Stimulated activated CD8-positive, alpha-beta memory T cell treated with anti-CD3 and anti-CD28 coated beads, Interleukin-7, amount 100 ng/mL, for 48 hours (primary cell): Measurements from ENCODE around the gene LIPT2.
A peak's percentile ranks its signal among the peaks of the same experiment; 100 is the strongest.

ENCODE experiments used
- DNase-seq, 2 donors: peaks; one replicate each; pipeline ENCODE4 v3.0.0-alpha.2; 2020; ENCODE audit warnings: low read depth in 1 of 2; ENCODE audit errors: extremely low read depth in 1 of 2

The LIPT2 gene

DNA sequence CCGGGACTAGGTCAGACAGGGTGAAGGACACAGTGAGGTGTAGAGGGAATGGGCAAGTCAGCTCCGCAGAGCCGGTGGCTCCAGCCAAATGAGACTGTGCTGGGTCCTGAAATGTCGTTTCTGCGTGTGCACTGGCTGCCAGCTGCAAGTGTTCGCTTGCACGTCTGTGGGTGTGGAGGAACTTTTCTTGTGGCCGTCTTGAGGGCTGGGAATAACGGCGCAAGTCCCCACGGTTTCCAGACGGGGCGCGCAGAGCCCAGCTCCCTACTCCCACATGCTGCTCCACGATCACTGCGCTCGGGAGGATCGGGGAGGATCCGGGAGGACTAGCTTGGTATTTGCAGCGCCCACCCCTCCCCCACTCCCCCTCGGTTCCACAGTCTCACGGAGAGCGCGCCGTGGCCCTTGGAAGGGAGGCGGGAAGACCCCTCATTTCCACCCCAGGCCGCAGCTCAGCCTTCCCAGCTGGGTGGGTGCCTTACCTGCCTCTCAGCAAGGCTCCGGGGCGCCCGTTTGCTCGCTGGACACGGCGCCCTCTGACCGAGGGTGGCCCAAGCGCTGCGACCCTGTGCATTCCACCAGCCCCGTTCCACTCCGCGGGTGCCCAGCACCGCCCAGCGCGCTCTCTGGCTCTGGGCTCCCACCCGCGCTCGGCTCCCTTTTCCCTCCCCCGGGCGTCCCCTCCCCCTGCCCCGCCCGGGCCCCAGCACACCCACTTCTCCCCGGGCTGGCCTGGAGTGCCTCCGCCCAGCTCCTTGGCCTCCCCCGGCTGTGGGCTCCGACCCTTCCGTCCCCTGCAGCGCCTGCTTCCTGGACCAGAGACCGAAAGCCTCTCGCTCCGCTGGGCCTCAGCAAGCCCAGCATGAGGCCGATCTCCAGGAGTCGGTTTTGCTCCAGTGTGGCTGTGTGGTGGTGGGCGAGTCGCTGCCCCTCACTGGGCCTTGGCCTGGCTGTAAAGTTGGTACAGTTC, 26.3 kb downstream of the LIPT2 start, which contains the start of gene KCNE3:
KCNE3 (minus strand) TSS at position 634 of the 970 bp plus-strand sequence. CDS start 9,986 bp downstream, outside the sequence.
- DNase-seq, result no peak

DNA sequence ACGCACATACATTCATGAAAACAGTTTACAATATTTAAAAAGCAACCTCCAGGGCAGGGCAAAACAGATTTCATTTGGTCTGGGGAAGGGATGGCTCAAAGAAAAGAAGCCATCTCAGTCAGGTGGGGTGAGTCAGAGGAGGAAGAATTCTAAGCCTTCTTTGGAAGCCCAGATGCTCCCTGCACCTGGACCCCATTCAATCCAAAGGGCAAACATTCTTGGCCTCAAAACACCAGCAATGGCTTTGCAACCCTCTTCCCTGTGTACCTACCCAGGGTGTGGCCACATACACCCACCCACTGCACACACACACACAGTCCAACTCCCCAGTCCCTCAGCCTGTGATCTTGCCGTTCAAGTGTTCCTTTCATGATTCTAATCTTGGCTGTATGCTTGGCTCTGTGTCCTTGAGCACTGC, 28.2 kb downstream of the LIPT2 start:
- DNase-seq, result no peak

DNA sequence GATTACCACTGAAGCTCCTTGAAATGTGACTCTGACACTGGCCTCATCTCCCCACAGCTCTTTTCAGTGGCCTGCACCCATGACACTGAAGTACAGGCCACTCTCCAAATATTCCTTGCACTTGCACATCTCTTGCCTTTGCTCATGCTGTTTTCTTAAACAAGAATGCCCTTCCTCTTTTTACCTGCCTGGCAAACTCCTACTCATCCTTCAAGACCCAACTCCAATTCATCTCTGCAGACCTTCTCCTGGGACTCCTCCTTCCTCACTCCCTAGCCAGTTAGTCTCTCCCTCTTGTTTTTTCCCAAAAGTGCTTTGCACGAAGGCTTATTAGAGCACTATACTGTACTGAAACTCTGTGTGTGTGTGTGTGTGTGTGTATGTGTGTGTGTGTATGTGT, 28.8 kb downstream of the LIPT2 start:
- DNase-seq, result no peak

DNA sequence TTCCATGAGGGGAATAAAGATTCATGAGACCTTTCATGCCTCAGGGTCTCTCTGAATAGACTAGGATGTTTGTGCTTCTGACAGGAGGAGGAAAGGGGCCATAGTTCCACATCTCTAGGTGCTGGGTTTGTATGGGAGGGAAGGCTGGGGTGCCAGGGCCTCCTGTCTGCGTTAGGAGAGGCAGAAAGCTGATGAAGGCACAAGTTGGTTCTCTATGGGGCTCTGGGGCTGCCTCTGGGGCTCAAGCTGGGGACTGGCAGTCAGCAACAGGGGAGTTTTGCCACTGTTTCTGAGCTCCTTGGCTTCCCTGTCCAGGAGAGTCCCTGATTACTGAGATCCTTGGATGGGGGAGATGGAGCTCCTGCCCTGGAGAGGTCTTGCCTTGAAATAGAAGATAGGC, 30.3 kb downstream of the LIPT2 start:
- DNase-seq, result no peak

GRCh38 chr11:74462631-74463030, 30.9 kb downstream of the LIPT2 start:
- no peak for DNase-seq

- no peak for DNase-seq
Measured at GRCh38 chr11:74462009-74462408, 31.5 kb downstream of the LIPT2 start.

- no peak for DNase-seq
Measured at GRCh38 chr11:74460481-74461154, 32.9 kb downstream of the LIPT2 start.

DNA sequence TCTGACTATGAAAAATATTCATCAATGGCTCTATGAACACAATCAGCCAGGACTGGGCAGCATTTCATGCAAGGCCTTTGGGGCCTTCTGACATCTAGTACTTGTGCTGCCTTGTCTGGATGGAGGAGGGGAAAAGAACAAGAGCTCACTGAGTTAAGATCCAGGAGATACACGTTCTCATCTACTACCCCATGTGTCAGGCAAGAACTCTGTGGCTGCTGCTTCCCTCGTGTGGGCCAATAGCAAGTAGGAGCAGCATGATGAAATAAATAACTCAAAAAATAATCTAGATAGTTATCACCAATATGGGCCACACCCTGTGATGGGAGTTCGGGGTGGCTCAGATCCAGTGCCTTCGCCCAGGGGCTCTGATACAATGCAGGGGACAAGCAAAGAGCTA, 33.5 kb downstream of the LIPT2 start:
- DNase-seq, result no peak

DNA sequence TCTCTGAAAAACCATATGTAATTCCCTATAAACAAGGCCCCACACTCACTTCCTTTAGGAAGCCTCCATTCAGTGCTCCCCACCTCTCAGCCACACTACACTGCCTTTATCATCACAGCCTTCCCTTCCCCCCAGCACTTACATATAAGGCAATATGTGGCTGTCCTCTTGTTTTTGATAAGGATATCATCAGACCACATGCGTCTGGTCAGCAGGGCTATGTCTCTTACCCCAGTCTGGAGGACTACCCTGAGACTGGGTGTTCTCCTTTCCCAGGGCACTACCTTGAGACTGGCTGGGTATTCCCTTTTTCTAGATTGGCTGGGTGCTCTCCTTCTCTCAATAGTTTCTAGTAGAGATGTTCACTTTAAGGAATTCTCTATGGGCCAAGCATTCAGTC, 33.9 kb downstream of the LIPT2 start:
- DNase-seq, result no peak

DNA sequence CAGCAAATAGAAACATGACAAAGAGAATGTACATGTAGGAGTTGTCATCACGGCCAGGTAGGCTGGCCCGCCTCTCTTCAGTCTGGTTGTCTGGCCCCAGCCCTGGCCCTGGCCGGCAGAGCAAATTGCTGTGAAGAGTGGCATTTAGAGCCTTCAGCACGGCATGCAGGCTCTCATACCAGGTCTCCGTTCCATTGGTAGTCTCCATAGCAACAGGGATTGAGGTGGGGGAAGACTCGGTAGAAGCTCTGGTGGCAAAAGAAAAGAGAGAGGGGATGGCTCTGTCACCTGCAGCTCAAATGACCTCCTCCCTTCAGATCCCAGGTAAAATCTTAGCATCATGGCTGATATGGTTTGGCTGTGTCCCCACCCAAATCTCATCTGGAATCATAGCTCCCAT, 36.2 kb downstream of the LIPT2 start:
- DNase-seq, result no peak

DNA sequence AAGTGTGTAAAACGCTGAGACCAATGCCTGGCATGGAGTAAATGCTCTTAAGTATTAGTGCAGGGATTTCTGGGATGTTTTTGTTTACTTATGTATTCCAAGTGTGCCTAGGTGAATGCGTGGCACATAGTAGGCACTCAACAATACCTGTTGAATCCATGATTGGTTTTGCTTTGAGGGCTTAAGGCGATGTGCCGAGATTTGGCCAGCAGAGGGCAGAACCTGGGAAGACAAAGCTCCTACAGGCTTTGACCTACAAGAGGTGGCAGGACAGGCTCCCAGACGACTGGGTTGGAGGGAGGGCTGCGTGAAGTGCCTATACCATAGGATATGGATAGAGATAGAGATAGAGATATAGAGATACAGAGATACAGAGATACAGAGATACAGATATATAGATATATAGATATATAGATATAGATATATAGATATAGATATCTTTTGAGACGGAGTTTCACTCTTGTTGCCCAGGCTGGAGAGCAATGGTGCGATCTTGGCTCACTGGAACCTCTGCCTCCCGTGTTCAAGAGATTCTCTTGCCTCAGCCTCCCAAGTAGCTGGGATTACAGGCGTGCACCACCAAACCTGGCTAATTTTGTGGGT, 40.0 kb downstream of the LIPT2 start:
- peak; percentile 21 to 38 for DNase-seq

DNA sequence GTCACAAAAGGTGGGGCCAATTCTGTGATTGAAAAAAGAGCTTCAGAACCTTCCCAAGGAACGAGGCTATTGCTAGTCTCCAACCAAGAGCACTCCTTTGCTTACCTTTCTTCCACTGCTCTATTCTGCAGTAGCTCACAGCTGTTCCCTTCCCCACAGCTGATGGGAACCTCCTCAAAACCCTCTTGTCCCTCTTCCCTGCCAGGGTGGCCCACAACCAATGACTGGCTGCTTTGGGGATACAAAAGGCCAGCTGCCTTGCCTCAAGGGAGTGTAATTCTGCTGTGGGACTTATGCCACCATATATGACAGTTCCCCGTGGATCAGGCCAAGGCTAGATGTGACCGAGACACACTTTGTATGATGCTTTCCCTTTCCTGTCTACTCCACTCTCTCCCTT, 41.2 kb downstream of the LIPT2 start:
- no peak for DNase-seq

GRCh38 chr11:74450318-74450717, 43.2 kb downstream of the LIPT2 start:
- DNase-seq, result no peak

DNA sequence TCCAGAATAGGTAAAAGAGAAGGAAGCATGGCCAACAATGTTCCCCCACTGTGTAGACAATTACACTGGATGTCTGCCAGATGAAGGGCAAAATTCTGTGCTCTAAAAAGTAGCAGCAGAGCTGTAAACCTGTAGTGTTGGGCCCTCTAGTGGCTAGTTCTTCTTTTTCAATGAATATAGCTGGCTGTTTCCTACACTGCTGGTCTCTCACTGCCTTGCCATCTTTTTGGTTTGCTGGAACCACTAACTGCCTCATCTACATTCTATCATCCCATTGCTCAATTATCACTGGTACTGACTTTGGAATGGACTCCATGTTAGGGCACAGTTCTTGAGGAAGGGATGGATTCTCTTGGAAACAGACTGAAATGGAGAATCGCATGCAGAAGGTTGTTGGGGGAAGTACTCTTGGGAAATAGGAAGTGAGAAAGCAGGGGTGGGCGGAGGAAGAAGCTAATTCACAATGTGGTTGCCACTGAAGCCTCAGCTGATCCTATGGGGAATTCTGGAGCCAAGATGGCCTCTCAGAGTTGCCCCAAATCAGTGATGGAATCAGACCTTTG, 44.1 kb downstream of the LIPT2 start:
- no peak for DNase-seq

- DNase-seq, result no peak
Measured at GRCh38 chr11:74447720-74448119, 45.8 kb downstream of the LIPT2 start.

DNA sequence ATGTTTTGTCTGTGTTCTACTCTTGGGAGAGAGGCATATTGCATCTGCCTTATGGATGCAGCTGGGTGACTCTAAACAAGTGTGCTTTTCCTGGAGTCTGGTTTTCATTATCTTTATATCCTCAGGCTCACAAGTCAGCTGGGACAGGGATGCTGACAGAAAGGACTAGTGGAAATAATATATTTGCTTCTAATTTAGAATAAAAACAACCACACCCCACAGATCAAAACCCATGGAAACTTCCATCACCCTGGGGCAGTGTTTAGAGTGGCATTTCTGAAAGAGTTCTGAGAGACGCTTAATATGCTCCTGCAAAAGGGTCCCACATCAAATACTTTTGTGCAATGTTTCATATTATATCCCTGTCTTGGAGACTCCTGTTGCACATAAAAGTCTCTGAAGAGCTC, 47.0 kb downstream of the LIPT2 start:
- DNase-seq, result no peak

GRCh38 chr11:74444173-74444826, 49.2 kb downstream of the LIPT2 start:
- no peak for DNase-seq

DNA sequence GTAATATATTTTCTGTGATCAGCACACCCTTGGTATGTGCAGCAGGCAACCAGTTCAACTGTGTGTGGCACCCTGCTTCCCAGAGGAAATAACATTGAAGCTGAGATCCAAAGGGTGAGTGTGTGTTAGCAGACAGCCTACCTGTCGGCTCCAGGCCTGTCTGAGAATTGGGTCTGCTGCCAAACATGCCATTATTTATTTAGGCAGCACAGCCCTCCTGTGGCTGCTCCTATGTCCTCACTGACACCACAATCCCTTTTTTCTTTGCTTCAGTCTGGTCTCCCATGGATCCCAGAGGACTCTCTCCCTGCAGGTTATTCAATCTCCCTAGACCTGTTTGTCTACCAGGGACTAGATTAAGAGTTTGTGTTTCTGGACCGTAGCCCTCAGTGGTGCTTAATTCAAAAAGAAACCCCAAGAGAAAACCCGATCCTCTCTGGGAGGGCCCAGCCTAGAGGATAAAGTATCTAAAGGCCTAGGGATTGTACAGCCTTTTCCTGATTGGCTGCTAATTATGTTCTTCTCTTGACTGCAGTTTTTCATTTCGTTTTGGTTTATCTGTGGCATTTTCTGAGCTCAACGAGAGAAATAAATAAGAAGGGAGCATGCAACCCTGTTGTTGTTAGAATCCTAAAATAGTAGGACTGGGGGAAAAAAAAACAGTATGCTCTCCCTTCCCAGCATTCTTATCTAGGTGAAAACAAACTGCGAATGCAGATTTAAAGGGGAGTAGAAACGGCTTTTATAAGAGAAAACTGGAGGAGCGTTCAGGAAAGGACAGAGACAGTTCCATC, 50.3 kb downstream of the LIPT2 start:
- DNase-seq, result no peak

DNA sequence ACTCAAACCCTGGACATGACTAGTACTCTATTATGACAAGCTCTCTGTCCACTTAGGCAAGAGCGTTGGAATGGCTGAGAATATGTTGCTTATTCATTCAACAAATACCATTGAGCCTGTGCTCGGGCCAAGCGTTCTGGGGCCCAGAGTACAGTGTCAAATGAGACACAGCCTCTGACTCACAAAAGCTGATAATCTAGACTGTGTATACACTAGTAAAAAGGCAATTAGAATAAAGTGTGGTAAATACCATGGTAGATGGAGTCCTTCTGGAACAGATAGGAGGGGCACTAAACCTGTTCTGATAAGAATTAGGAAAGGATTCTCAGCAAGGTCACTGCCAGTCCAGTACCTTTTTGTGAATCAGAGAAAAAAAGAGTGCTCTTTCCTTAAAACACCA, 50.9 kb downstream of the LIPT2 start:
- no peak for DNase-seq
